HL-60 (cell line): ENCODE measurements around the gene SORCS2.

Experiments used
- CTCF ChIP-seq: IDR thresholded peaks from one replicate; pipeline ENCODE4 v1.5.1; 2011; ENCODE audit warnings: low read length, control low read depth, inconsistent platforms; ENCODE audit not compliant: insufficient read depth
- REST ChIP-seq: IDR thresholded peaks from 2 replicates; pipeline ENCODE4 v1.6.1; 2012; ENCODE audit warnings: low read depth; ENCODE audit not compliant: insufficient replicate concordance

DNA sequence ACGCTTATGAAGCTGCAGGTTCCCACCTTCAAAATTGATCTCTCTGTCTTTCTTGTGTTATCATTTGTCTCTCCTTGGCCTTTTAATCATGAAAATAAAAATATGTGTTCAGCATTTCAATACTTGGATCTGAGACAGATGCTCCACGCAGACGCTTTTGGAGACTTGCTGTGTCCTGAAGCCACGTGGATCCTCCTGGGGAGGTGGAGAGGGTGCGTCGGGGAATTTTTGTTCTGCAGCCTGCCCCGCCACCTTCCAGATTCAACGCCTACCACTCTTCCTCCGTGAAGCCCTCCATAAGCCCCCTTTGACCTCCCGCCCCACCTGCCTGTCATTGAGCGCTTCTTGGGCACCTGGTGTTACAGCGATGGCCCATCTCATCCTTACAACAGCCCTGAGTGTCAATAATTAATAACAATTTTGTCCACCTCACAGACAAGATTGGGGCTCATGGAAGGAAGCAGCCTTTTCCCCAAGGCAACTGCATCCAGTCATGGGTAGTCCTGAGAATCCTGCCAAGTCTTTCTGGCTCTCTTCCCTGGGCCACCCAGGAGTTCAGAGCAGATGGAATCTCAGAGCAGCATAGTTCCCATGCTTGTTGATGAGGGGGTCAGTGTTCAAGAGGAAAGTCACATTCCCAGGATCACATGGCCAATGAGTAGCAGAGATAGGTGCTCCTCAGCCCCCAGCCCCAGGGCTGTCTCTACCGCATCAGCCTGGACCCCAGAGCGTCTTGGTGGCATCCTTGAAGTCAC lies 415.0 kb downstream of the SORCS2 start:
- no peak for TF ChIP-seq CTCF
- no peak for TF ChIP-seq REST
